RWPE2 (cell line): ENCODE results near the gene LRRC73.

Source experiments
- ATAC-seq: fragments of 200-7000 bp; cut with Tn5 transposase; 3 replicates; pipeline ENCODE4 v1.9.1; 2021; ENCODE audit warnings: low read depth
- DNase-seq: peaks from one replicate; pipeline ENCODE4 v3.0.0-alpha.2; 2020; ENCODE audit warnings: low spot score
- H3K27ac ChIP-seq: fragments of 450-650 bp; 2 replicates; pipeline ENCODE4 v1.5.1; 2017; ENCODE audit warnings: mild to moderate bottlenecking; ENCODE audit not compliant: poor library complexity, severe bottlenecking
- H3K27me3 ChIP-seq: fragments of 250-450 bp; sonication (Bioruptor Pico); 2 replicates; pipeline ENCODE4 v1.5.1; 2021; ENCODE audit warnings: mild to moderate bottlenecking, moderate library complexity; ENCODE audit not compliant: insufficient read depth, poor library complexity, severe bottlenecking
- H3K36me3 ChIP-seq: fragments of 250-450 bp; sonication (Bioruptor Pico); 2 replicates; pipeline ENCODE4 v1.5.1; 2020; ENCODE audit warnings: low read depth, mild to moderate bottlenecking, moderate library complexity
- H3K4me1 ChIP-seq: fragments of 250-450 bp; sonication (Bioruptor Pico); 2 replicates; pipeline ENCODE4 v1.5.1; 2021; ENCODE audit warnings: mild to moderate bottlenecking, moderate library complexity; ENCODE audit not compliant: insufficient read depth, poor library complexity, severe bottlenecking
- H3K4me3 ChIP-seq: fragments of 250-450 bp; sonication (Bioruptor Pico); 2 replicates; pipeline ENCODE4 v1.5.1; 2021; ENCODE audit warnings: mild to moderate bottlenecking, moderate library complexity; ENCODE audit not compliant: severe bottlenecking
- H3K9me3 ChIP-seq: fragments of 250-450 bp; sonication (Bioruptor Pico); 2 replicates; pipeline ENCODE4 v1.5.1; 2021; ENCODE audit warnings: mild to moderate bottlenecking, moderate library complexity; ENCODE audit not compliant: severe bottlenecking
- TF ChIP-seq, protein P1 (sequence below): fragments of 450-650 bp; IDR thresholded peaks from one replicate; pipeline ENCODE4 v1.5.1; 2017; ENCODE audit warnings: mild to moderate bottlenecking, moderate library complexity; ENCODE audit not compliant: poor library complexity, severe bottlenecking

LRRC73 gene

DNA sequence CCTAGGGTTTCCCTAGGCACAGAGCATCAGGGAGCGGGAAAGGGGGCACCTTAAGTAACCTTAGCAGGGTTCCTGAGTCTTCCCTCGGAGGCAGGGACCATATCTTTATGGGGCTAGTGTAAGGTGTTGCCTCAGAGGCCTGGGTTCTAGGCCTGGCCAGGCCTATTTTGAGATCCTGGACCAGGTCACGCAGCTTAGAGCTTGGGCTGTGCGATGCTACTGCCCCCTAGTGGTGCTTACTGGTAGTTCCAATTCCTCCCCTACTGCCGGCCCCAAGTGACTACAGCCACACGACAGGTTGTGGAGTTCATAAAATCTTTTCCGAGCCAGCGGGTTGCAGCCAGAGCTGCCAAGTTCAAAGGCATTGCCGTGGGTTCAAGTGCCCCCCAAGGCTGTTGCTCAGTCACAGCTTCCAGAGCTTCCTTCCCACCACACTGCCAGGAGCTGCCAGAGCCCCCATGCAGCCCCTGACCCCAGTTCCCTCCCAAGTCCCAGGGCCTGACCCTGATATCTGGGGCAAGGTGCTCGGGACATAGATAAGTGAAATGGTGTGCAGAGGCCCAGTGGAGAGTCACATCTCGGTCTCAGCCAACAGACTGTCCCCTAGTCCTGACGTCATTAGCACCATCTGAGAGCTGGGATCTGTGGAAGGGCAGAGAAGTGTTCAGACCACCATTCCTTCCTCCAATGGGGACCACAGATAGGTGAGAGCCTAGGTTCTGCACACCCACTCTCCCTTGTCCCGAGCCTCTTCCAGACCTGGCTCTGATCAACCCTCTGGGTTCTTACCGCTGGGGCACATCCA lies 3.3 kb downstream of the LRRC73 start:
- H3K27ac ChIP-seq, result no peak overlapping the region
- DNase-seq (no peak), ATAC-seq (peak; percentile 55)
- H3K9me3 ChIP-seq, result no peaks in the 10 kb centered on the region
- no peaks in the 10 kb centered on the region for H3K27me3 ChIP-seq
- no peaks in the 10 kb centered on the region for H3K4me1 ChIP-seq
- peaks cover 10% of the 10 kb centered on the region for H3K36me3 ChIP-seq
- no peak overlapping the region for H3K4me3 ChIP-seq
- TF ChIP-seq, protein P1, sequence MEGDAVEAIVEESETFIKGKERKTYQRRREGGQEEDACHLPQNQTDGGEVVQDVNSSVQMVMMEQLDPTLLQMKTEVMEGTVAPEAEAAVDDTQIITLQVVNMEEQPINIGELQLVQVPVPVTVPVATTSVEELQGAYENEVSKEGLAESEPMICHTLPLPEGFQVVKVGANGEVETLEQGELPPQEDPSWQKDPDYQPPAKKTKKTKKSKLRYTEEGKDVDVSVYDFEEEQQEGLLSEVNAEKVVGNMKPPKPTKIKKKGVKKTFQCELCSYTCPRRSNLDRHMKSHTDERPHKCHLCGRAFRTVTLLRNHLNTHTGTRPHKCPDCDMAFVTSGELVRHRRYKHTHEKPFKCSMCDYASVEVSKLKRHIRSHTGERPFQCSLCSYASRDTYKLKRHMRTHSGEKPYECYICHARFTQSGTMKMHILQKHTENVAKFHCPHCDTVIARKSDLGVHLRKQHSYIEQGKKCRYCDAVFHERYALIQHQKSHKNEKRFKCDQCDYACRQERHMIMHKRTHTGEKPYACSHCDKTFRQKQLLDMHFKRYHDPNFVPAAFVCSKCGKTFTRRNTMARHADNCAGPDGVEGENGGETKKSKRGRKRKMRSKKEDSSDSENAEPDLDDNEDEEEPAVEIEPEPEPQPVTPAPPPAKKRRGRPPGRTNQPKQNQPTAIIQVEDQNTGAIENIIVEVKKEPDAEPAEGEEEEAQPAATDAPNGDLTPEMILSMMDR, result peak; percentile 96

DNA sequence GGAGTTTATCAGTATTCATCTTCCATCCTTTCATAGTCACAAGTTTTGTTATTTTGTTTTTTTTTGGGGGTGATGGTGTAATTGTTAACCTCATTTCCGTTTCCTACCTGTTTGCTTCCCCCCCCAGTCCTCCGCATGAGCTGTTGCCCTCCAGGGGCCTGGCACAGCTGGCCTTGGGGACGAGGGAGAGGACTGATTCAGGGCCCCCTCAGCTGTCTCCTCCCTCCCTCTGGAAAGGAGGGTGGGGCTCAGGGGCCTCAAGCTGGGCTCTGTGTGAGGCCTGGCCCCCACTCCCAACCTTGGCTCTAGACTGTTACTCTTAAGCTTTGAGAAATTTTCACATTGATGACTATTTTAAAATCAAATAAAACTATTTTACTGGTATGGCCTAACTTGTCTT lies 4.0 kb downstream of the LRRC73 start:
- no peak overlapping the region for H3K27ac ChIP-seq
- no peaks in the 10 kb centered on the region for H3K4me1 ChIP-seq
- peaks cover 14% of the 10 kb centered on the region for H3K36me3 ChIP-seq
- TF ChIP-seq, protein P1, result no peak
- no peaks in the 10 kb centered on the region for H3K27me3 ChIP-seq
- ATAC-seq (no peak), DNase-seq (no peak)
- H3K4me3 ChIP-seq, result no peak overlapping the region
- H3K9me3 ChIP-seq, result no peaks in the 10 kb centered on the region

DNA sequence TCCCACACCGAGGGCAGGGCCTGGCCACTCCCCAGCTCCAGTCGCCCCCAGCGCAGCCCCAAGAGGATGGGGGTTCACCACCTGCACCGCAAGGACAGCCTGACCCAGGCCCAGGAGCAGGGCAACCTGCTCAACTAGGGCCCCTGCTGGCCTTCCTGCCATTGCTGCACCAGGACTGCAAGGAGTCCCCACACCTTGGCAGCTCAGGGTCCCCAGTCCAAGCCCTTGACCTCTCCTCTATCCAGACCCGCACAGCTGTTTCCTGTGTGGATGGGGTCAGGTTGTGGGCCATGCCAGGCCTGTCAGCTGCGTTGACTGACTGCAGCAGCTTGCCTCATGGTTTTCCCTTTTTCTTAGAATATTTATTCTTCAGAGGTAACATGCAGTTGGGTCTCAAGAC lies 4.4 kb downstream of the LRRC73 start:
- Histone ChIP-seq H3K4me3 (no peak overlapping the region), H3K4me1 (no peaks in the 10 kb centered on the region), H3K27me3 (no peaks in the 10 kb centered on the region), H3K9me3 (no peaks in the 10 kb centered on the region), H3K27ac (no peak overlapping the region), H3K36me3 (peaks cover 18% of the 10 kb centered on the region)
- ATAC-seq (no peak), DNase-seq (no peak)
- TF ChIP-seq, protein P1, result no peak

DNA sequence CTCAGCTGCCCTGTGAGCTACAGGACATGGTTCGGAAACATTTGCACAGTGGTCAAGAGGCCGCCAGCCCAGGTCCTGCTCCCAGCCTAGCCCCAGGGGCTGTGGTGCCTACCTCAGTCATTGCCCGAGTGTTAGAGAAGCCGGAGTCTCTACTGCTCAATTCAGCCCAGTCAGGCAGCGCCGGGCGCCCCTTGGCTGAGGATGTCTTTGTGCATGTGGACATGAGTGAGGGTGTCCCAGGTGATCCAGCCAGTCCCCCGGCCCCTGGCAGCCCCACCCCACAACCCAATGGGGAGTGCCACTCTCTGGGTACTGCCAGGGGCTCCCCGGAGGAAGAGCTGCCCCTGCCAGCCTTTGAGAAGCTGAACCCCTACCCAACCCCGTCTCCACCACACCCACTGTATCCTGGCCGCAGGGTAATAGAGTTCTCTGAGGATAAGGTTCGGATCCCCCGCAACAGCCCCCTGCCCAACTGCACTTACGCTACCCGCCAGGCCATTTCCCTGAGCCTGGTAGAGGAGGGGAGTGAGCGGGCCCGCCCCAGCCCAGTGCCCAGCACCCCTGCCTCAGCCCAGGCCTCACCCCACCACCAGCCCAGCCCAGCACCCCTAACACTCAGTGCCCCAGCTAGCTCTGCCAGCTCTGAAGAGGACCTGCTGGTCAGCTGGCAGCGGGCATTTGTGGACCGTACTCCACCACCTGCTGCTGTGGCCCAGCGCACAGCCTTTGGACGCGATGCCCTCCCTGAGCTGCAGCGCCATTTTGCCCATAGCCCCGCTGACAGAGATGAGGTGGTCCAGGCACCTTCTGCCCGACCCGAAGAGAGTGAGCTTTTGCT lies 5.2 kb downstream of the LRRC73 start:
- Histone ChIP-seq H3K9me3 (no peaks in the 10 kb centered on the region), H3K27me3 (no peaks in the 10 kb centered on the region), H3K4me3 (no peak overlapping the region), H3K36me3 (peaks cover 26% of the 10 kb centered on the region), H3K27ac (no peak overlapping the region), H3K4me1 (no peaks in the 10 kb centered on the region)
- no peak for DNase-seq
- ATAC-seq, result no peak
- TF ChIP-seq, protein P1, result no peak
